ENCODE measurements around the gene C1QTNF8.

The C1QTNF8 gene

GRCh38 chr16:1040346-1040745 lies 55.7 kb downstream of the C1QTNF8 start:
- DNase-seq, result no peak

- DNase-seq, result no peak
These were observed 56.3 kb downstream of the C1QTNF8 start for GRCh38 chr16:1039762-1040161.

- no peak for DNase-seq
These were observed 57.1 kb downstream of the C1QTNF8 start for GRCh38 chr16:1038932-1039331.
